ENCODE results near the gene BMPR2.
"Not testable (repeated sequence)": the region's sequence is repeated elsewhere in the genome, so short reads cannot be mapped to it uniquely, and the experiment has no call there.

The BMPR2 gene

GRCh38 chr2:202375609-202376408, at the start of gene BMPR2:
BMPR2 (plus strand) TSS chr2:202376327; CDS start chr2:202377475, 1,148 bp downstream.
- DNase-seq (ENCODE audit: low spot score), result peak; percentile 85

DNA sequence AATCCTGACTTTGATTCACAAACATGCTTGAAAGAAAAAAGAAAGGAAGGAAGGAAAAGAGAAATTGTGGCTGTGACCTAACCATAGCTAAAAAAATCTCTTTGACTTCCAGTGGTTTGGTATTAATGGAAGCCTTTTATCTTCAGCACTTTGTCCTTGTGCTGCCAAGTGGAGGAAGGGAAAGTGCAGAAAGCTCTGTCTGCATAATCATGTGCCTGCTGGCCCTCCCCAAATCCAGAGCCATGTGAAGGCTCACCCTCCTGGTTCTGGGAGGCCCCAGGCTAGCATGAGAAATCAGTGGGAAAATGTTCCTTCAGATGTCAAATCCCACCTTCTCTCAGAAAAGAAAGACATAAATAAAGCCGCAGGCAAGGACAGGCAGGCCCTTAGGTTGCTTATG, 48.3 kb upstream of the BMPR2 start:
- DNase-seq (ENCODE audit: low spot score), result peak; percentile 21

DNA sequence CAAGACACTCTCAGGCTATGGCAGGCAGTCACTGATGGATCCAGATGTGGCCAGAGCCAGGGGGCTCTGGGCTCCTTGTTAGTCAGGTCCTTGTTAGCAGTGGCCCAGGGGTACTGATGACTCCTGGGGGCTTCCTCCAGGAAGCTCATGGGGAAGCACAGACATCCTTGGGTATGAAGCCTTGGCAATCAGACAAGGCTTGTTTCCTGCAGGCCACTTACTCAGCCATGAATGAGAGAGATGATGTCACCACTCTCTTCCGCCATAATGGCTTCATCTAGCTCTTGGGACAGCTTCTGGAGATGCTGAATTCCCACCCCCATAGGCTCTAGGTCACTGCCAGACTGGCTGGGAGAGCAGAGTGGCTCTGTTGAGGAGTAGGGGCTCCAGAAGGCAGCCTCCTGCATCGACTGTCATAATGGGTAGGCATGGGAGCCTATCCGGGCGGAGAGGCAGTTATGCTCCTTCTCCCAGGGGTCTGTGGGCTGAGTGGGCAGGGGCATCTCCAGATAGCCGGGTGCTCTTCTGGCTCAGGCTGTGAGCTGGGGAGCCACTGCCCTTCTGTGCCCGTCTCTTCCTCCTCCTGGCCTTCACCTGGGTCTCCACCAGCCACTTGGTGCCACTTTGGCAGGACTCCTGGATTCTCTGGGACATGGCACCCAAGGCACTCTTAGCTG, 40.2 kb upstream of the BMPR2 start:
- no peak for DNase-seq (ENCODE audit: low spot score)

GRCh38 chr2:202337151-202337550, 39.0 kb upstream of the BMPR2 start:
- DNase-seq (ENCODE audit: low spot score), result no peak

- DNase-seq (ENCODE audit: low spot score), result no peak
Observed at GRCh38 chr2:202337706-202338346, 38.3 kb upstream of the BMPR2 start.

- no peak for DNase-seq (ENCODE audit: low spot score)
Observed at GRCh38 chr2:202339071-202339870, 36.9 kb upstream of the BMPR2 start.

DNA sequence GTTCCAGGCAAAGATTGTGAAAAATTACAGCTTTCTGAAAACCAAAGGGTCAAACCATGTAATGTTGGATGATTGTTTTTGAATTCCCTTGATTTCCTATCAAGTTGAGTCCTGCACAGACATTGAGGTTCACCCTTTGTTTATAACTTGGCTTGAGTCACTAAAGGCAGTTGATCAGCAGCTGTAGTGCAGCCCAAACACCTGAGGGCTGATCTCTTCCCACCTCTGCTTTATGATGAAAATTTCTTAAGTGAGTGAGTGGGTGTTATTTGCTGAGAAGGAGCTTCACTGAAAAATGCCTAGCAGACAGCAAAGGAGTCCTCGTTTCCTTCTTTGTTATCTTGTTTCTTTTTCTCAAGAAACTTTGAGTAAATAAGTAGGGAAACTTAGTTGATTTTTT, 31.9 kb upstream of the BMPR2 start:
- DNase-seq (ENCODE audit: low spot score), result peak; percentile 37

GRCh38 chr2:202346180-202346579, 29.9 kb upstream of the BMPR2 start:
- no peak for DNase-seq (ENCODE audit: low spot score)

- no peak for DNase-seq (ENCODE audit: low spot score)
Observed at GRCh38 chr2:202353430-202353829, 22.7 kb upstream of the BMPR2 start.

DNA sequence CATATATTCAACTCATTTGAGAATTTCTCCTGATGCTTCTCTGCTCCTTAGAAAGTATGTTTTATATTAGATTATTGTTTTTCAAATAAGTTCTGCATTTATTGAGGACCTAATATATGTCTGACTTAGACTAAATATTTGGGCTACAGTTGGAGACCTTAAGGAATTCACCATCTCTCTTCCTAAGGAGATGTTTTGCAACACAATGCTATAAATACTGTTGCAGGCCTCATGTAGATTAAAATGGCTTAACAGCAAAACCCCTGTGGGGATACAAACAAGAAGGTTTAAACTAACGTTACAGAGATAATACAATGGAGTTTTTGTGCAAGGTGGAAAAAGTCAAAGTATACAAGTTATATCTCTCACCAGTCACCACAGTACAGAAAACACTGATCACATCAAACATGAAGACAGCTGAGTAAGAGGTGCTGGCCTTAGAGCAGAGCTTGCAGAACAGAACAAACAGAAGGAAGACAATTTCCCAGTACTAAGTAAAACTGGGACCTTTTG, 20.1 kb upstream of the BMPR2 start:
- no peak for DNase-seq (ENCODE audit: low spot score)

GRCh38 chr2:202358924-202359323, 17.2 kb upstream of the BMPR2 start:
- DNase-seq (ENCODE audit: low spot score), result not testable (repeated sequence)

DNA sequence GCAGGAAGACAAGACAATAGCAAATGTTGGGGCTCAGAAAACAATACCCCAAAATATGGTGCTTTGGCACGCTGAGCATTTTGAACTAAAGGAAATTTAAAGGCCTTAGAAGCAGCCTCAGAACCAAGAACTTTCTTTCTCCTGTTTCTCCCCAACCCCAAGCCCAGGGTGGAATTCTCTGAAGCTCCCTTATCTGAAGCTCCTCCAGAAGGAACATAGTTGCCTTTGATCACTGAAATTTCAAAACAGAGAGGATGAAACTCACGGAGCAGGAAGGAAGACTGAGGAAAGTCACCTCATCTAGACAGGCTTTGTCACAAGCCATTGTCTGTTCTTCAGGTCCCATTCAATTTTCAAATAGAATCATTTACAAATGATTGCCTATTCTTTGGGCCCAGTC, 15.5 kb upstream of the BMPR2 start:
- no peak for DNase-seq (ENCODE audit: low spot score)

- no peak for DNase-seq (ENCODE audit: low spot score)
Observed at GRCh38 chr2:202361108-202361507, 15.0 kb upstream of the BMPR2 start.

DNA sequence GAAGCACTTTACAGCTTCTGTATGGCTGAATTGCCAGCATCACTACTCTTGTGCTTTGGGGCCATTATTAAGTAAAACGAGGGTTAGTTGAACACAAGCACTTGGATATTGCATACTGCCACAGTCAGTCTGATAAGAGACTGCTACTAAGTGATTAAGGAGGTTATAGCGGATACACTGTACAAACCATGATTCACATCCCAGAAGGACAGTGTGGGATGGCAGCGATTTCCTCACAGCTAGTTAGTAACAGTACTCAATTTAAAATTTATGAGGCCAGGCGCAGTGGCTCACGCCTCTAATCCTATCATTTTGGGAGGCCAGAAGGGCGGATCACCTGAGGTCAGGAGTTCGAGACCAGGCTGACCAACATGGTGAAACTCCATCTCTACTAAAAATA, 2.6 kb upstream of the BMPR2 start:
- no peak for DNase-seq (ENCODE audit: low spot score)

DNA sequence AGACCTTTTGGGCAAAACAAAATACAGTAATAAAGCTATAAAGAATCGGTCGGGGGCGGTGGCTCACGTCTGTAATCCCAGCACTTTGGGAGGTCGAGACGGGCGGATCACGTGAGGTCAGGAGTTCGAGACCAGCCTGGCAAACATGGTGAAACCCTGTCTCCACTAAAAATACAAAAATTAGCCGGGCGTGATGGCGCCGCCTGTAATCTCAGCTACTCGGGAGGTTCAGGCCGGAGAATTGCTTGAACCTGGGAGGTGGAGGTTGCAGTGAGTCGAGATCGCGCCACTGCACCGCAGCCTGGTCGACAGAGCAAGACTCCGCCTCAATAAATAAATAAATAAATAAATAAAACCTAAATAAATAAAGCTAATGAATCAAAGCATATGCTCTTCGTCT, 1.7 kb upstream of the BMPR2 start:
- DNase-seq (ENCODE audit: low spot score), result not testable (repeated sequence)

DNA sequence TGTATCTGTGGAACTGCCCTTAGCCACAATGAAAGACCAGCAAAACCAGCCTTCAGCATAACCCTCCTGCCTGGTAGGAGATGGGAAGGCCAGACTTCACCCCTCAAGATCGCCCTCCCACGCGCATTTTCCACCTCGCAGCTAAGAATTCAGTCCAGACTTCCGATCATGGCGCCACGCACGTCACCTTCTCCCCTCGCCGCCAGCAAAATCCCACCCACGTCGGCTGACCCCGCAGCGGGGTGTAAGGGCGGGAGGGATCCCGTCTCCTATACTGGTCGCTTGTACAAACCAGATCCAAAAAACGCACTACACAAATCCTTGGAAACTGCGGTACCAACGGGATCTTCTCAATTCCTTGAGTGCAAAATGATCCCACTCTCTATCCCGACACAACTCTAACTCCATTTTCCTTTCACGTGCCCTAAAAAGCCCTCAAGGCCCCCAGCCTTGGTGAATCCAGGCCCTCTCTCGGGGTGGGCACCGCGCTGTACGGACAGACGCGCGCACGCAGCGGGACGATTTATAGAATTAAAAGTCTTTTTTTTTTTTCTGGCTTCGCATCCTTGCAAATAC, 1.0 kb upstream of the BMPR2 start:
- peak; percentile 19 for DNase-seq (ENCODE audit: low spot score)

- DNase-seq (ENCODE audit: low spot score), result peak; percentile 46
Observed at GRCh38 chr2:202376460-202377206, 506 bp downstream of the BMPR2 start.

GRCh38 chr2:202377207-202377761, 1.2 kb downstream of the BMPR2 start:
- peak; percentile 46 for DNase-seq (ENCODE audit: low spot score)

GRCh38 chr2:202378001-202378400, 1.9 kb downstream of the BMPR2 start:
- no peak for DNase-seq (ENCODE audit: low spot score)

DNA sequence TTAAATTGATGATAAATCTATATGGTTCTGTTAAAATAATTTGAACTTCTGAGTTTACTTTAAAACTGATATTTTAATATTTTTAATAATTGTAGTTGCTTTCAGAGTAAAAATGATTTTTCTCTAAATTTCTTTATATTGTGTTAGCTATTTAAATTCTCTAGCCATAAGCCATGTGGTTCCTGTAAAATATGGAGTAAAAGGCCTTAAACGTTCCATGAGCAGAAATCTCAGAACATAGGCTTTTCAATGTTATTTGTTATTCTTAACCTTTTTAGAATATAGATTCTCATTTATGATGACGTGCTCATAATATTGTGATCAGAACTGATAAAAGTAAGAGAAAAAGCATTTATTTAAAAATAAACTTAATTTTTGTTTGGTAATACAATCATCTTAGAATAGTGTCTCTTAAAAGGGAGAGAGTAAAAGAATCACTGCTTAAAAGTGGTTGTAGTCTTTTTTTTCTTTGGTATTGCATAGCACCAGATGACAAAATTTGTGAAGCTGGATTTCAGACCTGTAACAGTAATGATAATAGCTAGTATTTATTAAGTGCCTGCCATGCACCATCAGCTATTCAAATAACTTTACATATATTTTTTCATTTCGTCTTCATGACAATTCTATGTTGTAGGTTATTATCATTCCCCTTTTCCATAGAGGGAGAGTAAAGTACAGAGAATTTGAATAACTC, 2.7 kb downstream of the BMPR2 start:
- DNase-seq (ENCODE audit: low spot score), result no peak

Data from iPS-NIHi11 (cell line).